B cell (primary cell): Measurements from ENCODE around the gene RMI1. TPM values are rescaled to one million over a fixed set of nuclear protein-coding genes. Genes with fewer than 3 reads are reported as not detected.

ENCODE experiments used
- ATAC-seq: fragments of 200-7000 bp; cut with Tn5 transposase; one replicate; pipeline ENCODE4 v1.10.0; 2021; ENCODE audit warnings: low read depth, mild to moderate bottlenecking, moderate number of reproducible peaks, moderate library complexity
- CTCF ChIA-PET: fragments of 350-600 bp; sonication (Branson Sonifier 250); formaldehyde crosslinking; loops from one replicate; lab custom pipeline; 2021; ENCODE audit warnings: antibody characterized with exemption, inconsistent platforms; lab: Charles Lee
- POLR2A ChIA-PET: fragments of 350-600 bp; sonication (Branson Sonifier 250); formaldehyde crosslinking; loops from one replicate; lab custom pipeline; 2021; ENCODE audit warnings: antibody characterized with exemption; lab: Charles Lee
- DNase-seq: peaks from one replicate; pipeline ENCODE4 v3.0.0; 2013
- H2AFZ ChIP-seq: 2 replicates; pipeline ENCODE4 v1.6.1; 2012; ENCODE audit warnings: mild to moderate bottlenecking, low read depth, low read length; ENCODE audit not compliant: insufficient read depth, poor library complexity, severe bottlenecking
- H3K27ac ChIP-seq, 2 donors: 1 replicate in 1 of 2; 2 replicates in 1 of 2; pipeline ENCODE4 v1.5.1; 2012 to 2013; ENCODE audit warnings: low read length in 2 of 2, mild to moderate bottlenecking in 2 of 2, moderate library complexity in 1 of 2
- H3K27me3 ChIP-seq, 4 experiments: fragments of 200-600 bp in 1 of 4; sonication (generic) in 1 of 4; replicated peaks in 1 of 4; 1 replicate in 2 of 4; 2 replicates in 2 of 4; pipeline versions ENCODE4 v1.6.1 to v1.7.0; 2013 to 2016; ENCODE audit warnings: low read length in 3 of 4, mild to moderate bottlenecking in 2 of 4, mixed read lengths in 1 of 4, moderate library complexity in 1 of 4; ENCODE audit not compliant: insufficient read depth in 4 of 4, control insufficient read depth in 3 of 4; ENCODE audit errors: control extremely low read depth in 1 of 4
- H3K36me3 ChIP-seq, 2 experiments: replicated peaks in 1 of 2; 1 replicate in 1 of 2; 2 replicates in 1 of 2; pipeline versions ENCODE4 v1.6.1 to v1.7.1; 2013; ENCODE audit warnings: low read length in 1 of 2; ENCODE audit not compliant: insufficient read depth in 2 of 2, control insufficient read depth in 1 of 2; ENCODE audit errors: control extremely low read depth in 1 of 2, extremely low read depth in 1 of 2
- H3K4me1 ChIP-seq, 2 donors: fragments of 200-600 bp in 1 of 2; sonication (generic) in 1 of 2; 1 replicate in 1 of 2; 2 replicates in 1 of 2; pipeline versions ENCODE4 v1.5.1 to v1.6.1; 2013 to 2017; ENCODE audit warnings: low read length in 2 of 2; ENCODE audit not compliant: control insufficient read depth in 2 of 2, insufficient read depth in 2 of 2
- H3K4me2 ChIP-seq: replicated peaks from 2 replicates; pipeline ENCODE3; 2012; ENCODE audit warnings: mild to moderate bottlenecking, low read depth, low read length; ENCODE audit not compliant: poor library complexity, severe bottlenecking
- H3K4me3 ChIP-seq, 5 experiments: fragments of 200-600 bp in 1 of 5; sonication (generic) in 1 of 5; 1 replicate in 3 of 5; 2 replicates in 2 of 5; pipeline versions ENCODE4 v1.5.1 to v1.7.0; 2011 to 2016; ENCODE audit warnings: low read length in 4 of 5, mild to moderate bottlenecking in 4 of 5, low read depth in 2 of 5, control low read depth in 1 of 5, moderate library complexity in 1 of 5; ENCODE audit not compliant: insufficient read depth in 1 of 5; ENCODE audit errors: control extremely low read depth in 1 of 5, extremely low read depth in 1 of 5
- H3K79me2 ChIP-seq: fragments of 200-600 bp; sonication (generic); one replicate; pipeline ENCODE4 v1.6.0; 2016; ENCODE audit warnings: low read length; ENCODE audit not compliant: control insufficient read depth, insufficient read depth
- H3K9ac ChIP-seq: fragments of 200-600 bp; sonication (generic); 2 replicates; pipeline ENCODE4 v1.6.1; 2017; ENCODE audit warnings: mild to moderate bottlenecking, low read length, moderate library complexity
- H3K9me3 ChIP-seq, 3 donors: one replicate each; pipeline versions ENCODE4 v1.6.1 to v1.7.1; 2013; ENCODE audit warnings: low read length in 2 of 3; ENCODE audit not compliant: control insufficient read depth in 2 of 3, insufficient read depth in 1 of 3; ENCODE audit errors: control extremely low read depth in 1 of 3
- H4K20me1 ChIP-seq: 2 replicates; pipeline ENCODE4 v1.6.0; 2012; ENCODE audit warnings: mild to moderate bottlenecking, low read length; ENCODE audit not compliant: insufficient read depth, control insufficient read depth, poor library complexity, severe bottlenecking
- H3K27ac Mint-ChIP-seq: one replicate; pipeline ENCODE4 v1.8.0; 2021; ENCODE audit warnings: mixed read lengths
- H3K27me3 Mint-ChIP-seq: one replicate; pipeline ENCODE4 v1.8.0; 2021; ENCODE audit warnings: mixed read lengths
- H3K4me1 Mint-ChIP-seq: one replicate; pipeline ENCODE4 v1.8.0; 2021; ENCODE audit warnings: mixed read lengths
- H3K4me3 Mint-ChIP-seq: one replicate; pipeline ENCODE4 v1.8.0; 2021; ENCODE audit warnings: mixed read lengths
- H3K9me3 Mint-ChIP-seq: one replicate; pipeline ENCODE4 v1.8.0; 2022; ENCODE audit warnings: mixed read lengths; ENCODE audit not compliant: insufficient read depth
- CTCF ChIP-seq: fragments of 200-600 bp; IDR thresholded peaks from one replicate; pipeline ENCODE4 v1.8.0; 2022; ENCODE audit warnings: antibody characterized with exemption, mild to moderate bottlenecking
- EZH2 ChIP-seq: IDR thresholded peaks from 2 replicates; pipeline ENCODE4 v1.6.1; 2012; ENCODE audit warnings: borderline replicate concordance, low read depth, mild to moderate bottlenecking, moderate library complexity, low read length; ENCODE audit not compliant: insufficient read depth, poor library complexity, severe bottlenecking
- WGBS: methylation state at CpG from one replicate; pipeline ENCODE4 v1.1.5; 2013; ENCODE audit warnings: missing lambda C conversion rate; ENCODE audit not compliant: insufficient coverage; 5-methylcytosine and 5-hydroxymethylcytosine counted together
- intact Hi-C: fragments of 100-400 bp; cut with micrococcal nuclease; formaldehyde crosslinking; loops from one replicate; pipeline ENCODE4 v1.10.0; 2022
- polyA plus RNA-seq: library from polyadenylated mRNA; depleted of rRNA; stranded (reverse); fragments of >200 nt; gene quantifications from 2 replicates; pipeline ENCODE4 v1.2.3, GENCODE V29; 2012
- total RNA-seq, 2 donors: library from RNA; stranded (reverse); fragments of 120-200 nt in 1 of 2; gene quantifications; 1 replicate in 1 of 2; 2 replicates in 1 of 2; pipeline versions ENCODE4 v1.2.3 to v1.2.4, GENCODE V29; 2013 to 2022

RMI1 gene
- total and polyA plus RNA-seq, 2 donors (not counting 1 experiment from before 2014, with no cell fraction given): 2.0 to 8.6 TPM

- CTCF ChIA-PET: no interaction called here
- Histone ChIP-seq H3K79me2 (peaks cover 82% of the 10 kb centered on the region), H4K20me1 (no peaks in the 10 kb centered on the region), H3K27ac (no peak overlapping the region), H3K9ac (no peak overlapping the region), H3K9me3 (no peaks in the 10 kb centered on the region), H3K4me1 (peaks cover 4 to 7% of the 10 kb centered on the region in 2 donors), H3K4me3 (no peak overlapping the region), H3K4me2 (peak overlapping the region; percentile 58), H3K36me3 (peaks cover 0 to 1% of the 10 kb centered on the region in 2 experiments), H3K27me3 (no peaks in the 10 kb centered on the region), H2AFZ (no peak overlapping the region)
- no peak for ATAC-seq
- Mint-ChIP-seq H3K9me3 (no peaks in the 10 kb centered on the region), H3K4me3 (no peak overlapping the region), H3K27ac (no peak overlapping the region), H3K4me1 (peaks cover 27% of the 10 kb centered on the region), H3K27me3 (no peaks in the 10 kb centered on the region)
- intact Hi-C loops: loop anchor here (5.0 kb wide), 1 partner anchor 185 kb away; no protein-coding TSS in a partner anchor
- POLR2A ChIA-PET: no interaction called here
- DNase-seq: no peak
- TF ChIP-seq EZH2 (no peak), CTCF (no peak)
- WGBS: 100% methylated on average over 1 of the region's 11 CpGs
Measured at GRCh38 chr9:83986765-83987401, 6.3 kb downstream of the RMI1 start.

GRCh38 chr9:83987402-83987791 lies 6.8 kb downstream of the RMI1 start:
- H3K27me3 Mint-ChIP-seq: no peaks in the 10 kb centered on the region
- DNase-seq (no peak), ATAC-seq (no peak)
- no peak overlapping the region for H3K27ac Mint-ChIP-seq
- Histone ChIP-seq H3K9ac (no peak overlapping the region), H3K36me3 (peaks cover 0 to 1% of the 10 kb centered on the region in 2 experiments), H3K9me3 (no peaks in the 10 kb centered on the region), H4K20me1 (no peaks in the 10 kb centered on the region), H3K4me3 (no peak overlapping the region), H2AFZ (no peak overlapping the region), H3K79me2 (peaks cover 77% of the 10 kb centered on the region), H3K27me3 (no peaks in the 10 kb centered on the region), H3K27ac (no peak overlapping the region), H3K4me1 (peaks cover 4 to 7% of the 10 kb centered on the region in 2 donors), H3K4me2 (no peak overlapping the region)
- CTCF ChIA-PET: no interaction called here
- H3K4me3 Mint-ChIP-seq: no peak overlapping the region
- H3K9me3 Mint-ChIP-seq: no peaks in the 10 kb centered on the region
- TF ChIP-seq CTCF (no peak), EZH2 (no peak)
- intact Hi-C loops: loop anchor here (5.0 kb wide), 1 partner anchor 185 kb away; no protein-coding TSS in a partner anchor
- WGBS: no CpG with 5 or more reads among the region's 1 CpG
- POLR2A ChIA-PET: no interaction called here
- peaks cover 27% of the 10 kb centered on the region for H3K4me1 Mint-ChIP-seq
